ENCODE results near the gene TRPM5. TPM values are rescaled to one million over a fixed set of nuclear protein-coding genes. Genes with fewer than 3 reads are reported as not detected.

TRPM5 gene
- total RNA-seq, 4 donors from 2014 or later = not detected

- Histone ChIP-seq H3K27me3 (peaks cover 3 to 4% (median 4%) of the 10 kb centered on the region in 3 donors), H3K4me1 (no peaks in the 10 kb centered on the region), H3K36me3 (no peaks in the 10 kb centered on the region), H3K27ac (no peak overlapping the region), H3K4me3 (no peak overlapping the region), H3K9me3 (no peaks in the 10 kb centered on the region)
- no peak for TF ChIP-seq POLR2A (IDR thresholded peaks at IDR 0.05)
- TF ChIP-seq CTCF (IDR thresholded peaks at IDR 0.05 in 4 of 5, conservative IDR thresholded peaks at IDR 0.05 in 1 of 5) = no peak
- in situ Hi-C loops (cut with MboI; ENCODE audit: low sequenced_read_pairs in 4 of 4) (no loop called here), intact Hi-C loops (cut with DNase I; ENCODE audit: low total_unique reads) (no loop called here)
- no peak for DNase-seq
- ATAC-seq = no peak
Observed at GRCh38 chr11:2468363-2469235, 24.3 kb upstream of the TRPM5 start.

- Histone ChIP-seq H3K27ac (no peak overlapping the region), H3K36me3 (no peaks in the 10 kb centered on the region), H3K27me3 (peaks cover 0 to 4% (median 3%) of the 10 kb centered on the region in 3 donors), H3K4me1 (no peaks in the 10 kb centered on the region), H3K9me3 (no peaks in the 10 kb centered on the region), H3K4me3 (no peak overlapping the region)
- TF ChIP-seq CTCF (IDR thresholded peaks at IDR 0.05 in 4 of 5, conservative IDR thresholded peaks at IDR 0.05 in 1 of 5) = no peak
- intact Hi-C loops (cut with DNase I; ENCODE audit: low total_unique reads) = no loop called here
- DNase-seq (no peak), ATAC-seq (no peak)
- in situ Hi-C loops (cut with MboI; ENCODE audit: low sequenced_read_pairs in 4 of 4) = no loop called here
Observed at GRCh38 chr11:2467695-2468055, 23.4 kb upstream of the TRPM5 start.

- in situ Hi-C loops (cut with MboI; ENCODE audit: low sequenced_read_pairs in 4 of 4) = no loop called here
- no peaks in the 10 kb centered on the region for H3K36me3 ChIP-seq
- H3K27me3 ChIP-seq = peaks cover 0 to 4% (median 3%) of the 10 kb centered on the region in 3 donors
- intact Hi-C loops (cut with DNase I; ENCODE audit: low total_unique reads) = no loop called here
- no peak overlapping the region for H3K4me3 ChIP-seq
- no peak for TF ChIP-seq POLR2A (IDR thresholded peaks at IDR 0.05)
- TF ChIP-seq CTCF (IDR thresholded peaks at IDR 0.05 in 4 of 5, conservative IDR thresholded peaks at IDR 0.05 in 1 of 5) = no peak
- H3K9me3 ChIP-seq = no peaks in the 10 kb centered on the region
- no peaks in the 10 kb centered on the region for H3K4me1 ChIP-seq
- no peak overlapping the region for H3K27ac ChIP-seq
- ATAC-seq (no peak), DNase-seq (no peak)
Observed at GRCh38 chr11:2466869-2467694, 22.8 kb upstream of the TRPM5 start.

- H3K4me1 ChIP-seq = no peaks in the 10 kb centered on the region
Observed at GRCh38 chr11:2466069-2466801, 21.9 kb upstream of the TRPM5 start.

More at GRCh38 chr11:2466069-2466801, 21.9 kb upstream of the TRPM5 start:
- H3K9me3 ChIP-seq = no peaks in the 10 kb centered on the region
- TF ChIP-seq POLR2A (IDR thresholded peaks at IDR 0.05) (no peak), CTCF (IDR thresholded peaks at IDR 0.05 in 4 of 5, conservative IDR thresholded peaks at IDR 0.05 in 1 of 5) (no peak)
- intact Hi-C loops (cut with DNase I; ENCODE audit: low total_unique reads) = no loop called here
- no peak overlapping the region for H3K27ac ChIP-seq
- no peak overlapping the region for H3K4me3 ChIP-seq
- in situ Hi-C loops (cut with MboI; ENCODE audit: low sequenced_read_pairs in 4 of 4) = no loop called here
- H3K27me3 ChIP-seq = peaks cover 0 to 4% (median under 1%) of the 10 kb centered on the region in 3 donors
- ATAC-seq = no peak
- no peaks in the 10 kb centered on the region for H3K36me3 ChIP-seq
- no peak for DNase-seq

All from gastrocnemius medialis (tissue), 4 donors.